Loucy (cell line): ENCODE data around the gene NEDD4L.

Experiments used
- H2AFZ ChIP-seq: fragments of 200-600 bp; sonication (generic); 2 replicates; pipeline ENCODE4 v1.6.0; 2016; ENCODE audit warnings: antibody characterized with exemption, mild to moderate bottlenecking, low read length, moderate library complexity
- H3F3A ChIP-seq: fragments of 200-600 bp; 2 replicates; pipeline ENCODE4 v1.6.0; 2016; ENCODE audit warnings: antibody characterized with exemption, low read depth, mild to moderate bottlenecking
- H3K27me3 ChIP-seq: fragments of 200-600 bp; sonication (generic); 2 replicates; pipeline ENCODE4 v1.6.1; 2014; ENCODE audit warnings: low read length, mild to moderate bottlenecking; ENCODE audit not compliant: insufficient read depth, poor library complexity, severe bottlenecking
- H3K36me3 ChIP-seq: fragments of 200-600 bp; sonication (generic); 2 replicates; pipeline ENCODE4 v1.6.1; 2016; ENCODE audit warnings: low read length; ENCODE audit not compliant: insufficient read depth
- H3K4me1 ChIP-seq: fragments of 200-600 bp; sonication (generic); 2 replicates; pipeline ENCODE4 v1.5.1; 2014; ENCODE audit warnings: low read length, mild to moderate bottlenecking; ENCODE audit not compliant: insufficient read depth, poor library complexity, severe bottlenecking
- H3K4me2 ChIP-seq: fragments of 200-600 bp; sonication (generic); 2 replicates; pipeline ENCODE4 v1.6.0; 2014; ENCODE audit warnings: antibody characterized with exemption, low read length, low read depth, mild to moderate bottlenecking; ENCODE audit not compliant: poor library complexity, severe bottlenecking
- H3K4me3 ChIP-seq: fragments of 200-600 bp; sonication (generic); 2 replicates; pipeline ENCODE4 v1.5.1; 2014; ENCODE audit warnings: low read length, mild to moderate bottlenecking, mixed read lengths; ENCODE audit not compliant: poor library complexity, severe bottlenecking
- H3K79me2 ChIP-seq: fragments of 200-600 bp; sonication (generic); 2 replicates; pipeline ENCODE4 v1.6.1; 2014; ENCODE audit warnings: low read length; ENCODE audit not compliant: insufficient read depth
- H3K9ac ChIP-seq: fragments of 200-600 bp; sonication (generic); 2 replicates; pipeline ENCODE4 v1.6.0; 2014; ENCODE audit warnings: mild to moderate bottlenecking, low read depth, low read length, moderate library complexity; ENCODE audit not compliant: poor library complexity, severe bottlenecking
- H3K9me2 ChIP-seq: fragments of 200-600 bp; sonication (generic); replicated peaks from 2 replicates; pipeline ENCODE4 v1.6.1; 2016; ENCODE audit warnings: low read depth, low read length, mixed read lengths
- H3K9me3 ChIP-seq: fragments of 200-600 bp; sonication (generic); 2 replicates; pipeline ENCODE4 v1.6.1; 2014; ENCODE audit warnings: mild to moderate bottlenecking, antibody characterized with exemption, low read length, low read depth; ENCODE audit not compliant: insufficient read depth
- H4K20me1 ChIP-seq: fragments of 200-600 bp; sonication (generic); 2 replicates; pipeline ENCODE4 v1.6.0; 2014; ENCODE audit warnings: antibody characterized with exemption, low read length, mild to moderate bottlenecking; ENCODE audit not compliant: insufficient read depth, poor library complexity, severe bottlenecking
- EZH2phosphoT487 ChIP-seq: fragments of 200-600 bp; IDR thresholded peaks from 2 replicates; pipeline ENCODE4 v1.6.1; 2018; ENCODE audit warnings: antibody characterized with exemption, mild to moderate bottlenecking, moderate library complexity, borderline replicate concordance
- TF ChIP-seq, protein P1 (sequence below): fragments of 200-600 bp; sonication (generic); conservative IDR thresholded peaks from 2 replicates; pipeline ENCODE4 v1.5.1; 2014; ENCODE audit warnings: mild to moderate bottlenecking, antibody characterized with exemption, low read length

The NEDD4L gene

DNA sequence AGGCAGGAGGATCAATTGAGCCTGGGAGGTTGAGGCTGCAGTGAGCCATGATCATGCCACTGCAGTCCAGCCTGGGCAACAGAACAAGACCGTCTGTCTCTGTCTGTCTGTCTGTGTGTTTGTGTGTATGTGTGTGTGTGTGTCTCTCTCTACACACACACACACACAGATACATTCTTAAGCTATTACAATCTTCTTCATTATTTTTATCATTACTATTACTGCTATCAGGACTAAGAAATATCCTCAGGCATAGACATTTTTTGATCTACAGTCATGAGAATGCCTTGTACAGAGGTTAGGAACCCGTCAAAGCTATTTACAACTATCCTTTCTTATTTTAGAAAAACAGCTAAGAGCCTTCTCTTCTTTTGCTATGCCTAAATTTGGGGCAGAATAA is 207.4 kb downstream of the NEDD4L start:
- Histone ChIP-seq H3K27me3 (no peaks in the 10 kb centered on the region), H3F3A (no peaks in the 10 kb centered on the region), H3K79me2 (no peaks in the 10 kb centered on the region), H3K9ac (no peak overlapping the region), H3K9me2 (no peaks in the 10 kb centered on the region), H4K20me1 (no peaks in the 10 kb centered on the region), H3K4me2 (no peak overlapping the region), H3K36me3 (no peaks in the 10 kb centered on the region; the same call in 1 of the 2 replicates), H3K4me3 (no peak overlapping the region), H2AFZ (no peak overlapping the region), H3K9me3 (no peaks in the 10 kb centered on the region), H3K4me1 (no peaks in the 10 kb centered on the region)
- TF ChIP-seq EZH2phosphoT487, result no peak
- TF ChIP-seq, protein P1, sequence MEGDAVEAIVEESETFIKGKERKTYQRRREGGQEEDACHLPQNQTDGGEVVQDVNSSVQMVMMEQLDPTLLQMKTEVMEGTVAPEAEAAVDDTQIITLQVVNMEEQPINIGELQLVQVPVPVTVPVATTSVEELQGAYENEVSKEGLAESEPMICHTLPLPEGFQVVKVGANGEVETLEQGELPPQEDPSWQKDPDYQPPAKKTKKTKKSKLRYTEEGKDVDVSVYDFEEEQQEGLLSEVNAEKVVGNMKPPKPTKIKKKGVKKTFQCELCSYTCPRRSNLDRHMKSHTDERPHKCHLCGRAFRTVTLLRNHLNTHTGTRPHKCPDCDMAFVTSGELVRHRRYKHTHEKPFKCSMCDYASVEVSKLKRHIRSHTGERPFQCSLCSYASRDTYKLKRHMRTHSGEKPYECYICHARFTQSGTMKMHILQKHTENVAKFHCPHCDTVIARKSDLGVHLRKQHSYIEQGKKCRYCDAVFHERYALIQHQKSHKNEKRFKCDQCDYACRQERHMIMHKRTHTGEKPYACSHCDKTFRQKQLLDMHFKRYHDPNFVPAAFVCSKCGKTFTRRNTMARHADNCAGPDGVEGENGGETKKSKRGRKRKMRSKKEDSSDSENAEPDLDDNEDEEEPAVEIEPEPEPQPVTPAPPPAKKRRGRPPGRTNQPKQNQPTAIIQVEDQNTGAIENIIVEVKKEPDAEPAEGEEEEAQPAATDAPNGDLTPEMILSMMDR, result no peak

DNA sequence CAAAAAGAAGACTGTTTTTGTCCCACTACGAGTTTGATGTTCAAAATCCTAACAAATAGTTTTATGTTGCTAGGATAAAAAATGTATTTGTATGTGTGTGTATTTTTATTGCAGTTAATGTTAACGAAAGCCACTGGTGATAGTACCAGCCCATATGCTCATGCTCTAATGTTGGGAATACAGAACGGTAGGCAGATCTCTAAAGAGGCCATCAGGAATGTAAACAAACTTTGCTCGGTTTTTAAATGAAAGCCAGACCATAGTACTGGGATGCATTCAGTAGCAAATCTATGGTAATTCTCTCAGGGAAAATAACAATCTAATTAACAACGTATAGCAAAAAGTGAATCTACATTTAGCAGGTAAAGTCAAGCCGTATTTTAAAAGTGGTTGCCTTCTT is 208.1 kb downstream of the NEDD4L start:
- Histone ChIP-seq H3K4me2 (no peak overlapping the region), H4K20me1 (no peaks in the 10 kb centered on the region), H2AFZ (no peak overlapping the region), H3F3A (no peaks in the 10 kb centered on the region), H3K9ac (no peak overlapping the region), H3K9me3 (no peaks in the 10 kb centered on the region), H3K4me3 (no peak overlapping the region), H3K9me2 (no peaks in the 10 kb centered on the region), H3K27me3 (no peaks in the 10 kb centered on the region), H3K79me2 (no peaks in the 10 kb centered on the region), H3K4me1 (peaks cover 1% of the 10 kb centered on the region), H3K36me3 (no peaks in the 10 kb centered on the region; the same call in 1 of the 2 replicates)
- TF ChIP-seq, protein P1, result no peak
- no peak for TF ChIP-seq EZH2phosphoT487

DNA sequence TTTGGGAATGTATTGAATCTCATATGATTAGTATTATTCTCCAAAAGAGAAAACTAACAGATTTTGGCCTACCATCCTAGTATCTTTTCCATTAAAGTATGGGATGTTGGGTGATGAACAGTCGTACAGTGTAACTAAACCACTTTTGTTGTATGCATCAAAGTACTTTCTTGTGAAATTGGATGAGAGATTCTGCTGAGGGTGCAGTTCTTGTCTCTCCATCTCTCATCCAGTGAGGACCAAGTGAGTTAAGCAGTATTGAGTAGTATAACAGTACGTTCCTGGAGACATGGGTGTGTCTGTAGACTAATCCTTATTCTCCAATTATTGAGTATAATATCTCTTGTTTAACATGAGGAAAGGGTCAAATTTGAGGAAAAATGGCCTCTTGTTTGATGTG is 209.3 kb downstream of the NEDD4L start:
- Histone ChIP-seq H4K20me1 (no peaks in the 10 kb centered on the region), H3F3A (no peaks in the 10 kb centered on the region), H3K9me3 (no peaks in the 10 kb centered on the region), H3K9ac (no peak overlapping the region), H3K79me2 (no peaks in the 10 kb centered on the region), H2AFZ (no peak overlapping the region), H3K4me3 (no peak overlapping the region), H3K4me1 (peaks cover 8% of the 10 kb centered on the region), H3K9me2 (no peaks in the 10 kb centered on the region), H3K36me3 (no peaks in the 10 kb centered on the region; the same call in 1 of the 2 replicates), H3K4me2 (no peak overlapping the region), H3K27me3 (no peaks in the 10 kb centered on the region)
- no peak for TF ChIP-seq EZH2phosphoT487
- TF ChIP-seq, protein P1, result no peak
